ENCODE measurements around the gene FRMD4A.

DNA sequence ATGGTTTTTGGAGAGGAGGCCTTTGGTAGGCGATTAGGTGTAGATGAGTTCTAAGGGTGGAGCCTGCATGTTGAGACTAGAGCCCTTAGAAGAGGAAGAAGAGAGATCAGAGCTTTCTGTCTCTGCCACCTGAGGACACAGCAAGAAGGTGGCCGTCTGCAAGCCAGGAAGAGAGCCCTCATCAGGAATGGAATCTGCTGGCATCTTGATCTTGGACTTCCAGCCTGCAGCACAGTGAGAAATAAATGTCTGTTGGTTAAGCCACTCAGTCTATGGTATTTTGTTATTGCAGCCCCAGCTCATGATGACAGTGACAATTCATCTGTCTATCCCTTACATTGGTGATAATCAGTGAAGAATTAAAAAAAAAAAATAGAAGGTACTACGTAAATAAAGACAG is 408.8 kb downstream of the FRMD4A start:
- TF ChIP-seq SP1 (IDR thresholded peaks at IDR 0.05) (no peak), BHLHE40 (IDR thresholded peaks at IDR 0.05; ENCODE audit: borderline replicate concordance) (no peak), FOXA1 (IDR thresholded peaks at IDR 0.05) (no peak), SUZ12 (IDR thresholded peaks at IDR 0.05) (no peak), NFRKB (IDR thresholded peaks at IDR 0.05) (no peak)
